B cell (primary cell): ENCODE results near the gene MAN1B1. TPM values are rescaled to one million over a fixed set of nuclear protein-coding genes. Genes with fewer than 3 reads are reported as not detected.

ENCODE experiments used
- ATAC-seq: fragments of 200-7000 bp; cut with Tn5 transposase; one replicate; pipeline ENCODE4 v1.10.0; 2021; ENCODE audit warnings: low read depth, mild to moderate bottlenecking, moderate number of reproducible peaks, moderate library complexity
- CTCF ChIA-PET: fragments of 350-600 bp; sonication (Branson Sonifier 250); formaldehyde crosslinking; loops from one replicate; lab custom pipeline; 2021; ENCODE audit warnings: antibody characterized with exemption, inconsistent platforms; lab: Charles Lee
- POLR2A ChIA-PET: fragments of 350-600 bp; sonication (Branson Sonifier 250); formaldehyde crosslinking; loops from one replicate; lab custom pipeline; 2021; ENCODE audit warnings: antibody characterized with exemption; lab: Charles Lee
- DNase-seq: peaks from one replicate; pipeline ENCODE4 v3.0.0; 2013
- H2AFZ ChIP-seq: 2 replicates; pipeline ENCODE4 v1.6.1; 2012; ENCODE audit warnings: mild to moderate bottlenecking, low read depth, low read length; ENCODE audit not compliant: insufficient read depth, poor library complexity, severe bottlenecking
- H3K27ac ChIP-seq, 2 donors: 1 replicate in 1 of 2; 2 replicates in 1 of 2; pipeline ENCODE4 v1.5.1; 2012 to 2013; ENCODE audit warnings: low read length in 2 of 2, mild to moderate bottlenecking in 2 of 2, moderate library complexity in 1 of 2
- H3K27me3 ChIP-seq, 4 experiments: fragments of 200-600 bp in 1 of 4; sonication (generic) in 1 of 4; replicated peaks in 1 of 4; 1 replicate in 2 of 4; 2 replicates in 2 of 4; pipeline versions ENCODE4 v1.6.1 to v1.7.0; 2013 to 2016; ENCODE audit warnings: low read length in 3 of 4, mild to moderate bottlenecking in 2 of 4, mixed read lengths in 1 of 4, moderate library complexity in 1 of 4; ENCODE audit not compliant: insufficient read depth in 4 of 4, control insufficient read depth in 3 of 4; ENCODE audit errors: control extremely low read depth in 1 of 4
- H3K36me3 ChIP-seq, 2 experiments: replicated peaks in 1 of 2; 1 replicate in 1 of 2; 2 replicates in 1 of 2; pipeline versions ENCODE4 v1.6.1 to v1.7.1; 2013; ENCODE audit warnings: low read length in 1 of 2; ENCODE audit not compliant: insufficient read depth in 2 of 2, control insufficient read depth in 1 of 2; ENCODE audit errors: control extremely low read depth in 1 of 2, extremely low read depth in 1 of 2
- H3K4me1 ChIP-seq, 2 donors: fragments of 200-600 bp in 1 of 2; sonication (generic) in 1 of 2; 1 replicate in 1 of 2; 2 replicates in 1 of 2; pipeline versions ENCODE4 v1.5.1 to v1.6.1; 2013 to 2017; ENCODE audit warnings: low read length in 2 of 2; ENCODE audit not compliant: control insufficient read depth in 2 of 2, insufficient read depth in 2 of 2
- H3K4me2 ChIP-seq: replicated peaks from 2 replicates; pipeline ENCODE3; 2012; ENCODE audit warnings: mild to moderate bottlenecking, low read depth, low read length; ENCODE audit not compliant: poor library complexity, severe bottlenecking
- H3K4me3 ChIP-seq, 5 experiments: fragments of 200-600 bp in 1 of 5; sonication (generic) in 1 of 5; 1 replicate in 3 of 5; 2 replicates in 2 of 5; pipeline versions ENCODE4 v1.5.1 to v1.7.0; 2011 to 2016; ENCODE audit warnings: low read length in 4 of 5, mild to moderate bottlenecking in 4 of 5, low read depth in 2 of 5, control low read depth in 1 of 5, moderate library complexity in 1 of 5; ENCODE audit not compliant: insufficient read depth in 1 of 5; ENCODE audit errors: control extremely low read depth in 1 of 5, extremely low read depth in 1 of 5
- H3K79me2 ChIP-seq: fragments of 200-600 bp; sonication (generic); one replicate; pipeline ENCODE4 v1.6.0; 2016; ENCODE audit warnings: low read length; ENCODE audit not compliant: control insufficient read depth, insufficient read depth
- H3K9ac ChIP-seq: fragments of 200-600 bp; sonication (generic); 2 replicates; pipeline ENCODE4 v1.6.1; 2017; ENCODE audit warnings: mild to moderate bottlenecking, low read length, moderate library complexity
- H3K9me3 ChIP-seq, 3 donors: one replicate each; pipeline versions ENCODE4 v1.6.1 to v1.7.1; 2013; ENCODE audit warnings: low read length in 2 of 3; ENCODE audit not compliant: control insufficient read depth in 2 of 3, insufficient read depth in 1 of 3; ENCODE audit errors: control extremely low read depth in 1 of 3
- H4K20me1 ChIP-seq: 2 replicates; pipeline ENCODE4 v1.6.0; 2012; ENCODE audit warnings: mild to moderate bottlenecking, low read length; ENCODE audit not compliant: insufficient read depth, control insufficient read depth, poor library complexity, severe bottlenecking
- H3K27ac Mint-ChIP-seq: one replicate; pipeline ENCODE4 v1.8.0; 2021; ENCODE audit warnings: mixed read lengths
- H3K27me3 Mint-ChIP-seq: one replicate; pipeline ENCODE4 v1.8.0; 2021; ENCODE audit warnings: mixed read lengths
- H3K4me1 Mint-ChIP-seq: one replicate; pipeline ENCODE4 v1.8.0; 2021; ENCODE audit warnings: mixed read lengths
- H3K4me3 Mint-ChIP-seq: one replicate; pipeline ENCODE4 v1.8.0; 2021; ENCODE audit warnings: mixed read lengths
- H3K9me3 Mint-ChIP-seq: one replicate; pipeline ENCODE4 v1.8.0; 2022; ENCODE audit warnings: mixed read lengths; ENCODE audit not compliant: insufficient read depth
- EZH2 ChIP-seq: IDR thresholded peaks from 2 replicates; pipeline ENCODE4 v1.6.1; 2012; ENCODE audit warnings: borderline replicate concordance, low read depth, mild to moderate bottlenecking, moderate library complexity, low read length; ENCODE audit not compliant: insufficient read depth, poor library complexity, severe bottlenecking
- WGBS: methylation state at CpG from one replicate; pipeline ENCODE4 v1.1.5; 2013; ENCODE audit warnings: missing lambda C conversion rate; ENCODE audit not compliant: insufficient coverage; 5-methylcytosine and 5-hydroxymethylcytosine counted together
- intact Hi-C: fragments of 100-400 bp; cut with micrococcal nuclease; formaldehyde crosslinking; loops from one replicate; pipeline ENCODE4 v1.10.0; 2022
- polyA plus RNA-seq: library from polyadenylated mRNA; depleted of rRNA; stranded (reverse); fragments of >200 nt; gene quantifications from 2 replicates; pipeline ENCODE4 v1.2.3, GENCODE V29; 2012
- total RNA-seq, 2 donors: library from RNA; stranded (reverse); fragments of 120-200 nt in 1 of 2; gene quantifications; 1 replicate in 1 of 2; 2 replicates in 1 of 2; pipeline versions ENCODE4 v1.2.3 to v1.2.4, GENCODE V29; 2013 to 2022
- TF ChIP-seq, protein P1 (sequence below): fragments of 200-600 bp; IDR thresholded peaks from one replicate; pipeline ENCODE4 v1.8.0; 2022; ENCODE audit warnings: antibody characterized with exemption, mild to moderate bottlenecking

The MAN1B1 gene
- total and polyA plus RNA-seq, 2 donors (not counting 1 experiment from before 2014, with no cell fraction given) = 47.0 to 68.4 TPM

DNA sequence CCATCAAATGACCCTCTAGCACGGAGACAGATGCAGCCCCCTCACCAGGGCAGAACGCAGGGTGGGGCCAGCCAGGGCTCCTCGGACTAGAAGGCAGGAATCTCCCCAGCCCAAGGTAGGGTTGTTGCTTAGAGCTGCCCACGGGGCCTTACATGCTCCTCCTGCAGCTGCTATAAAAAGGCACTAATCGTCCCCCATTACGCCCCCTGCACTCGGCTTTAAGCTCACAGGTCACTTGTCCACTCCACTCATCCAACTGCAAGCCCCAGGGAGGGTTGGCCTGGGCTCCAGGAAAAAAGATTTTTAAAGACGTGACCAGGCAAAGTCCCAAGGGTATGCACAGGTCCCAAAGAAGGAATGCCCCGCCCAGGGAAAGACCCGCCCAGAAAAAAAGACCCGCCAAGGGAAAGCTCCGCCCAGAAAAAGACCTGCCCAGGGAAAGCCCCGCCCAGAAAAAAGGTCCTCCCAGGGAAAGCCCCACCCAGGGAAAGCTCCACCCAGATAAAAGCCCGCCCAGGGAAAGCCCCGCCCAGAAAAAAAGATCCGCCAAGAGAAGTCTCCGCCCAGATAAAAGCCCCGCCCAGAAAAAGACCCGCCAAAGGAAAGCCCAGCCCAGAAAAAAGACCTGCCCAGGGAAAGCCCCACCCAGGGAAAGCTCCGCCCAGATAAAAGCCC is 63.3 kb downstream of the MAN1B1 start:
- Histone ChIP-seq H3K79me2 (no peaks in the 10 kb centered on the region), H3K36me3 (no peaks in the 10 kb centered on the region), H3K4me2 (no peak overlapping the region), H2AFZ (no peak overlapping the region), H3K4me1 (peaks cover 0 to 13% of the 10 kb centered on the region in 2 donors), H4K20me1 (no peaks in the 10 kb centered on the region), H3K27ac (peak overlapping the region in 1 of 2 donors; percentile 84), H3K27me3 (peaks cover 0 to 13% (median 0%) of the 10 kb centered on the region in 4 experiments), H3K4me3 (no peak overlapping the region), H3K9ac (no peak overlapping the region), H3K9me3 (peaks cover 0 to 25% (median 0%) of the 10 kb centered on the region in 3 donors)
- Mint-ChIP-seq H3K27ac (no peak overlapping the region), H3K4me1 (peaks cover 7% of the 10 kb centered on the region), H3K9me3 (no peaks in the 10 kb centered on the region), H3K27me3 (peaks cover 12% of the 10 kb centered on the region), H3K4me3 (no peak overlapping the region)
- 64% methylated on average over 14 of the region's 20 CpGs for WGBS
- ChIA-PET CTCF (no interaction called here), POLR2A (interaction anchor here (0.7 to 1.2 kb wide), 3 partner anchors 73 to 431 kb away, joined by 3 to 10 read pairs (median 9); partner anchors contain the start of gene UAP1L1)
- ATAC-seq (no peak), DNase-seq (no peak)
- intact Hi-C loops = no loop called here
- TF ChIP-seq, protein P1, sequence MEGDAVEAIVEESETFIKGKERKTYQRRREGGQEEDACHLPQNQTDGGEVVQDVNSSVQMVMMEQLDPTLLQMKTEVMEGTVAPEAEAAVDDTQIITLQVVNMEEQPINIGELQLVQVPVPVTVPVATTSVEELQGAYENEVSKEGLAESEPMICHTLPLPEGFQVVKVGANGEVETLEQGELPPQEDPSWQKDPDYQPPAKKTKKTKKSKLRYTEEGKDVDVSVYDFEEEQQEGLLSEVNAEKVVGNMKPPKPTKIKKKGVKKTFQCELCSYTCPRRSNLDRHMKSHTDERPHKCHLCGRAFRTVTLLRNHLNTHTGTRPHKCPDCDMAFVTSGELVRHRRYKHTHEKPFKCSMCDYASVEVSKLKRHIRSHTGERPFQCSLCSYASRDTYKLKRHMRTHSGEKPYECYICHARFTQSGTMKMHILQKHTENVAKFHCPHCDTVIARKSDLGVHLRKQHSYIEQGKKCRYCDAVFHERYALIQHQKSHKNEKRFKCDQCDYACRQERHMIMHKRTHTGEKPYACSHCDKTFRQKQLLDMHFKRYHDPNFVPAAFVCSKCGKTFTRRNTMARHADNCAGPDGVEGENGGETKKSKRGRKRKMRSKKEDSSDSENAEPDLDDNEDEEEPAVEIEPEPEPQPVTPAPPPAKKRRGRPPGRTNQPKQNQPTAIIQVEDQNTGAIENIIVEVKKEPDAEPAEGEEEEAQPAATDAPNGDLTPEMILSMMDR = no peak
- TF ChIP-seq EZH2 = no peak
